ENCODE measurements around the gene SLC35G3. TPM values are rescaled to one million over a fixed set of nuclear protein-coding genes. Genes with fewer than 3 reads are reported as not detected.

Gene SLC35G3
- total and polyA plus RNA-seq, 5 donors from 2014 or later, result 0.08 to 0.19 (median 0.13) TPM; not detected in 1

GRCh38 chr17:35222452-35222851, 28.3 kb upstream of the SLC35G3 start:
- DNase-seq (no peak), ATAC-seq (ENCODE audit: low read depth in 2 of 2) (no peak)
- peaks cover 32% of the 10 kb centered on the region for H3K4me1 ChIP-seq (ENCODE audit: control insufficient read depth, insufficient read depth, low read length, poor library complexity, severe bottlenecking)
- Mint-ChIP-seq H3K36me3 (peaks cover 21% of the 10 kb centered on the region), H3K9me3 (peaks cover 0 to 7% (median 0%) of the 10 kb centered on the region in 7 donors), H3K4me3 (peak overlapping the region in 1 of 4 donors; percentile 67), H3K27me3 (no peaks in the 10 kb centered on the region), H3K27ac (peak overlapping the region in 1 of 3 donors; percentile 49), H3K4me1 (peaks cover 37 to 65% (median 45%) of the 10 kb centered on the region in 4 donors)
- peaks cover 4% of the 10 kb centered on the region for H3K36me3 ChIP-seq (ENCODE audit: control insufficient read depth, insufficient read depth, low read length)
- H3K27me3 ChIP-seq (ENCODE audit: control insufficient read depth, insufficient read depth, low read length), result no peaks in the 10 kb centered on the region
- no peak overlapping the region for H3K4me3 ChIP-seq (ENCODE audit: low read depth, low read length)
- no peak overlapping the region for H3K27ac ChIP-seq (ENCODE audit: insufficient read depth, low read length, poor library complexity, severe bottlenecking)
- no peaks in the 10 kb centered on the region for H3K9me3 ChIP-seq (ENCODE audit: control insufficient read depth in 2 of 2, low read length in 2 of 2)

DNA sequence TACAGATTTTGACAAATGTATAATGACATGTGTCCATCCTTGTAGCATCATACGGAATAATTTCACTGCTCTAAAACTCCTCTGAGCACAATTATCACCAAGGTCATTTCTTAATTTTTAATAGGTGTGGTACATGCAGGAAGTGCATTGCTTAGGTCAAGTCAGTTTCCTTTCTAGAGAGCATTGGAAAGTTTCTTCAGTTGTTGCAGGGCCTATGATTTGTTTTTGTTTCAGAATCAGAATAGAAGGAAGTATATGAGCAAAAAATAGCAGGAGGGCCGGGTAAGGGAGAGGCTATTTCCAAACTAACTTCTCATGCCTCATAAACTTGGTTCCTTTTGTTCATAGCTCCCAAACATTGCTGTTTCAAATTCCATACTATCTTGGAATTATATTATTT, 24.7 kb upstream of the SLC35G3 start:
- H3K36me3 ChIP-seq (ENCODE audit: control insufficient read depth, insufficient read depth, low read length), result no peaks in the 10 kb centered on the region
- no peak for ATAC-seq (ENCODE audit: low read depth in 2 of 2)
- Mint-ChIP-seq H3K4me3 (peak overlapping the region; percentile 66 to 90 (median 83)), H3K36me3 (peaks cover 12% of the 10 kb centered on the region), H3K9me3 (peaks cover 0 to 7% (median 0%) of the 10 kb centered on the region in 7 donors), H3K4me1 (peaks cover 37 to 82% (median 60%) of the 10 kb centered on the region in 4 donors), H3K27ac (peak overlapping the region; percentile 91 to 94 (median 93)), H3K27me3 (no peaks in the 10 kb centered on the region)
- peaks cover 65% of the 10 kb centered on the region for H3K4me1 ChIP-seq (ENCODE audit: control insufficient read depth, insufficient read depth, low read length, poor library complexity, severe bottlenecking)
- peak overlapping the region; percentile 86 for H3K4me3 ChIP-seq (ENCODE audit: low read depth, low read length)
- no peaks in the 10 kb centered on the region for H3K27me3 ChIP-seq (ENCODE audit: control insufficient read depth, insufficient read depth, low read length)
- H3K27ac ChIP-seq (ENCODE audit: insufficient read depth, low read length, poor library complexity, severe bottlenecking), result peak overlapping the region; percentile 74
- H3K9me3 ChIP-seq (ENCODE audit: control insufficient read depth in 2 of 2, low read length in 2 of 2), result no peaks in the 10 kb centered on the region
- DNase-seq, result peak in 1 of 3 donors; percentile 30

DNA sequence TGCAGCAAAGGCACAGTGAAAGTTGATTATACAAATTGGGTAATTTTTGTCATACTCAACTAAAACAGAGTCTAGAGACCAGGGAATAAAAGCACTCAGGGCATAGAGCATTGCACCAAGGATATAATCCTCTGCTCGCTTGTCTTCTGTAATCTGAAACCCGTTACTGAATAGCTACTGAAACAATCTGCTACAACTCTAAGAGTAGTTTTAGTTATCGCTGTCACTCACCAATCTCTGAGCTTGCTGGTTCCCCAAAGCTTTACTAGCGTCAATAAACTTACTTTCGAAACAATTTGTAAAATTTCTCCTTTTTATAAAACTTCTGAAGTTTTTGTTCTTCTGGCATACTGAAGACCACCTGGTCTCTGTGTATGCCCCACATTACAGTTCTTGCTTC, 22.9 kb upstream of the SLC35G3 start:
- peak overlapping the region; percentile 93 for H3K27ac ChIP-seq (ENCODE audit: insufficient read depth, low read length, poor library complexity, severe bottlenecking)
- peaks cover 7% of the 10 kb centered on the region for H3K36me3 Mint-ChIP-seq
- H3K27me3 Mint-ChIP-seq, result no peaks in the 10 kb centered on the region

GRCh38 chr17:35214631-35215273, 20.6 kb upstream of the SLC35G3 start:
- Mint-ChIP-seq H3K36me3 (no peaks in the 10 kb centered on the region), H3K27ac (peak overlapping the region; percentile 92 to 100 (median 94)), H3K4me3 (peak overlapping the region; percentile 42 to 86 (median 85)), H3K9me3 (no peaks in the 10 kb centered on the region), H3K4me1 (peaks cover 26 to 90% (median 75%) of the 10 kb centered on the region in 4 donors), H3K27me3 (no peaks in the 10 kb centered on the region)
- Histone ChIP-seq H3K36me3 (ENCODE audit: control insufficient read depth, insufficient read depth, low read length) (no peaks in the 10 kb centered on the region), H3K4me3 (ENCODE audit: low read depth, low read length) (peak overlapping the region; percentile 85), H3K4me1 (ENCODE audit: control insufficient read depth, insufficient read depth, low read length, poor library complexity, severe bottlenecking) (peaks cover 91% of the 10 kb centered on the region), H3K9me3 (ENCODE audit: control insufficient read depth in 2 of 2, low read length in 2 of 2) (no peaks in the 10 kb centered on the region), H3K27ac (ENCODE audit: insufficient read depth, low read length, poor library complexity, severe bottlenecking) (peak overlapping the region; percentile 93), H3K27me3 (ENCODE audit: control insufficient read depth, insufficient read depth, low read length) (no peaks in the 10 kb centered on the region)
- DNase-seq (peak; percentile 16 to 86 (median 66)), ATAC-seq (ENCODE audit: low read depth in 2 of 2) (peak; percentile 54 to 63)

More for the DNA sequence above, 22.9 kb upstream of the SLC35G3 start:
- Mint-ChIP-seq H3K9me3 (no peaks in the 10 kb centered on the region), H3K4me1 (peaks cover 34 to 91% (median 75%) of the 10 kb centered on the region in 4 donors), H3K4me3 (peak overlapping the region; percentile 39 to 79 (median 58)), H3K27ac (peak overlapping the region; percentile 92 to 100 (median 94))
- no peaks in the 10 kb centered on the region for H3K36me3 ChIP-seq (ENCODE audit: control insufficient read depth, insufficient read depth, low read length)
- peaks cover 83% of the 10 kb centered on the region for H3K4me1 ChIP-seq (ENCODE audit: control insufficient read depth, insufficient read depth, low read length, poor library complexity, severe bottlenecking)
- H3K9me3 ChIP-seq (ENCODE audit: control insufficient read depth in 2 of 2, low read length in 2 of 2), result no peaks in the 10 kb centered on the region
- H3K4me3 ChIP-seq (ENCODE audit: low read depth, low read length), result peak overlapping the region; percentile 85
- no peak for ATAC-seq (ENCODE audit: low read depth in 2 of 2)
- no peak for DNase-seq
- H3K27me3 ChIP-seq (ENCODE audit: control insufficient read depth, insufficient read depth, low read length), result no peaks in the 10 kb centered on the region

- peak; percentile 84 for ATAC-seq (ENCODE audit: low read depth in 2 of 2)
- Histone ChIP-seq H3K9me3 (ENCODE audit: control insufficient read depth in 2 of 2, low read length in 2 of 2) (no peaks in the 10 kb centered on the region), H3K4me3 (ENCODE audit: low read depth, low read length) (peak overlapping the region; percentile 85), H3K27me3 (ENCODE audit: control insufficient read depth, insufficient read depth, low read length) (no peaks in the 10 kb centered on the region), H3K36me3 (ENCODE audit: control insufficient read depth, insufficient read depth, low read length) (no peaks in the 10 kb centered on the region), H3K4me1 (ENCODE audit: control insufficient read depth, insufficient read depth, low read length, poor library complexity, severe bottlenecking) (peaks cover 86% of the 10 kb centered on the region), H3K27ac (ENCODE audit: insufficient read depth, low read length, poor library complexity, severe bottlenecking) (peak overlapping the region; percentile 93)
- H3K4me3 Mint-ChIP-seq, result peak overlapping the region; percentile 42 to 86 (median 85)
- H3K27ac Mint-ChIP-seq, result peak overlapping the region; percentile 92 to 100 (median 94)
- H3K9me3 Mint-ChIP-seq, result no peaks in the 10 kb centered on the region
- DNase-seq, result peak; percentile 48 to 95 (median 91)
- H3K27me3 Mint-ChIP-seq, result no peaks in the 10 kb centered on the region
- H3K36me3 Mint-ChIP-seq, result no peaks in the 10 kb centered on the region
- H3K4me1 Mint-ChIP-seq, result peaks cover 25 to 90% (median 76%) of the 10 kb centered on the region in 4 donors
These were observed 20.0 kb upstream of the SLC35G3 start for GRCh38 chr17:35214192-35214591.

- H3K4me3 ChIP-seq (ENCODE audit: low read depth, low read length), result peak overlapping the region; percentile 85
- no peaks in the 10 kb centered on the region for H3K36me3 ChIP-seq (ENCODE audit: control insufficient read depth, insufficient read depth, low read length)
- Mint-ChIP-seq H3K4me1 (peaks cover 18 to 90% (median 73%) of the 10 kb centered on the region in 4 donors), H3K27me3 (no peaks in the 10 kb centered on the region), H3K4me3 (peak overlapping the region; percentile 42 to 86 (median 85)), H3K36me3 (no peaks in the 10 kb centered on the region), H3K27ac (peak overlapping the region; percentile 92 to 100 (median 94)), H3K9me3 (no peaks in the 10 kb centered on the region)
- H3K27me3 ChIP-seq (ENCODE audit: control insufficient read depth, insufficient read depth, low read length), result no peaks in the 10 kb centered on the region
- H3K4me1 ChIP-seq (ENCODE audit: control insufficient read depth, insufficient read depth, low read length, poor library complexity, severe bottlenecking), result peaks cover 78% of the 10 kb centered on the region
- ATAC-seq (ENCODE audit: low read depth in 2 of 2) (no peak), DNase-seq (peak in 2 of 3 donors; percentile 34 to 65)
- peak overlapping the region; percentile 93 for H3K27ac ChIP-seq (ENCODE audit: insufficient read depth, low read length, poor library complexity, severe bottlenecking)
- H3K9me3 ChIP-seq (ENCODE audit: control insufficient read depth in 2 of 2, low read length in 2 of 2), result no peaks in the 10 kb centered on the region
These were observed 19.3 kb upstream of the SLC35G3 start for GRCh38 chr17:35213412-35213940.

DNA sequence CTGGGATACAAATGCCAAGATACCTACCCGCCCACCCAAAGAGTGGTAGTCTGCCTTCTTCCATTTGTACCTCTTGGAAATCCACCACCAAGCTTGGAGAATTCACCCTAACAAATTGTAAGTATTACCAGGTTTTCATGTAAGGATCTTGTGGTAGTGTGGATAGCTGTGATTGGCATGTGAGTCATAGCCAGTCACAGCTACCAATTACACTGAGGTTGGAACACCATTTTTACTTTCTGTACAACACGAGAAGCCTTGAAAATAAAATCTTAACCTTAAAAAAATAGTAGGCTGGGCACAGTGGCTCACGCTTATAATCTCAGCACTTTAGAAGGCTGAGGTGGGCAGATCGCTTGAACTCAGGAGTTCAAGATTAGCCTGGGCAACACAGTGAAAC, 18.5 kb upstream of the SLC35G3 start:
- H3K36me3 ChIP-seq (ENCODE audit: control insufficient read depth, insufficient read depth, low read length), result no peaks in the 10 kb centered on the region
- Mint-ChIP-seq H3K4me1 (peaks cover 15 to 83% (median 69%) of the 10 kb centered on the region in 4 donors), H3K27me3 (no peaks in the 10 kb centered on the region), H3K4me3 (peak overlapping the region; percentile 42 to 86 (median 85)), H3K36me3 (no peaks in the 10 kb centered on the region), H3K27ac (peak overlapping the region; percentile 92 to 100 (median 94)), H3K9me3 (no peaks in the 10 kb centered on the region)
- peaks cover 70% of the 10 kb centered on the region for H3K4me1 ChIP-seq (ENCODE audit: control insufficient read depth, insufficient read depth, low read length, poor library complexity, severe bottlenecking)
- H3K27me3 ChIP-seq (ENCODE audit: control insufficient read depth, insufficient read depth, low read length), result no peaks in the 10 kb centered on the region
- ATAC-seq (ENCODE audit: low read depth in 2 of 2) (no peak), DNase-seq (peak in 1 of 3 donors; percentile 63)
- peak overlapping the region; percentile 93 for H3K27ac ChIP-seq (ENCODE audit: insufficient read depth, low read length, poor library complexity, severe bottlenecking)
- H3K9me3 ChIP-seq (ENCODE audit: control insufficient read depth in 2 of 2, low read length in 2 of 2), result no peaks in the 10 kb centered on the region
- H3K4me3 ChIP-seq (ENCODE audit: low read depth, low read length), result peak overlapping the region; percentile 85
